SK-N-SH (cell line): ENCODE data around the gene IL7R. TPM values are rescaled to one million over a fixed set of nuclear protein-coding genes. Genes with fewer than 3 reads are reported as not detected.

Source experiments
- CTCF ChIA-PET: fragments of 300-600, 350-600 bp; formaldehyde crosslinking; extraction: SDS; loops from one replicate; lab custom pipeline; 2021; lab: Yijun Ruan, JAX
- POLR2A ChIA-PET: fragments of 350-600 bp; sonication (Branson Sonifier 250); formaldehyde crosslinking; extraction: SDS; loops from one replicate; lab custom pipeline; 2020; ENCODE audit warnings: antibody characterized with exemption, inconsistent platforms; lab: Yijun Ruan, JAX
- DNase-seq: peaks from one replicate; pipeline ENCODE4 v3.0.0; 2012
- H2AFZ ChIP-seq: fragments of 200-600 bp; sonication (generic); 2 replicates; pipeline ENCODE4 v1.8.1; 2016; ENCODE audit warnings: antibody characterized with exemption, mild to moderate bottlenecking, low read depth
- H3F3A ChIP-seq: fragments of 200-600 bp; sonication (generic); replicated peaks from 2 replicates; pipeline ENCODE3; 2016; ENCODE audit warnings: antibody characterized with exemption, mild to moderate bottlenecking; ENCODE audit not compliant: insufficient read depth
- H3K27ac ChIP-seq, 2 experiments: fragments of 200-500 bp in 1 of 2; fragments of 200-600 bp in 1 of 2; sonication (Bioruptor generic) in 1 of 2; sonication (generic), shearing (Covaris generic) in 1 of 2; 2 replicates each; pipeline versions ENCODE4 v1.5.1 to v1.6.1; 2014 to 2016; ENCODE audit warnings: low read depth in 2 of 2, inconsistent platforms in 1 of 2, low read length in 1 of 2, mild to moderate bottlenecking in 1 of 2, mixed read lengths in 1 of 2
- H3K27me3 ChIP-seq: fragments of 200-600 bp; sonication (generic), shearing (Covaris generic); 2 replicates; pipeline ENCODE4 v1.6.1; 2016; ENCODE audit warnings: mixed run types; ENCODE audit not compliant: insufficient read depth
- H3K36me3 ChIP-seq, 2 experiments: fragments of 200-500 bp in 1 of 2; fragments of 200-600 bp in 1 of 2; sonication (Bioruptor generic) in 1 of 2; sonication (generic) in 1 of 2; replicated peaks in 1 of 2; 2 replicates each; pipeline versions ENCODE3 to v1.5.1; 2014 to 2016; ENCODE audit warnings: low read length in 1 of 2, mild to moderate bottlenecking in 1 of 2; ENCODE audit not compliant: insufficient read depth in 2 of 2, control insufficient read depth in 1 of 2
- H3K4me1 ChIP-seq, 2 experiments: fragments of 200-500 bp in 1 of 2; fragments of 200-600 bp in 1 of 2; sonication (Bioruptor generic) in 1 of 2; sonication (generic), shearing (Covaris generic) in 1 of 2; 2 replicates each; pipeline versions ENCODE4 v1.5.1 to v1.6.1; 2014 to 2016; ENCODE audit warnings: low read depth in 1 of 2, low read length in 1 of 2, mixed run types in 1 of 2; ENCODE audit not compliant: insufficient read depth in 2 of 2, control insufficient read depth in 1 of 2
- H3K4me2 ChIP-seq: fragments of 200-600 bp; sonication (generic), shearing (Covaris generic); 2 replicates; pipeline ENCODE4 v1.6.1; 2017; ENCODE audit warnings: mixed run types
- H3K4me3 ChIP-seq, 2 experiments: fragments of 200-500 bp in 1 of 2; fragments of 200-600 bp in 1 of 2; sonication (Bioruptor generic) in 1 of 2; sonication (generic), shearing (Covaris generic) in 1 of 2; 2 replicates each; pipeline versions ENCODE4 v1.5.1 to v1.8.1; 2014 to 2016; ENCODE audit warnings: low read depth in 2 of 2, inconsistent platforms in 1 of 2, low read length in 1 of 2, mild to moderate bottlenecking in 1 of 2, mixed read lengths in 1 of 2, moderate library complexity in 1 of 2
- H3K79me2 ChIP-seq: fragments of 200-600 bp; sonication (generic); 2 replicates; pipeline ENCODE4 v1.8.1; 2017; ENCODE audit warnings: mild to moderate bottlenecking; ENCODE audit not compliant: insufficient read depth
- H3K9ac ChIP-seq: fragments of 200-600 bp; sonication (generic); 2 replicates; pipeline ENCODE4 v1.6.1; 2017; ENCODE audit warnings: mixed run types
- H3K9me2 ChIP-seq: fragments of 200-600 bp; sonication (generic); 2 replicates; pipeline ENCODE4 v1.6.1; 2017; ENCODE audit warnings: mixed run types
- H3K9me3 ChIP-seq: fragments of 200-600 bp; sonication (generic); 2 replicates; pipeline ENCODE4 v1.6.1; 2017; ENCODE audit warnings: mixed run types, mild to moderate bottlenecking, moderate library complexity
- H4K20me1 ChIP-seq: fragments of 200-600 bp; sonication (generic); 2 replicates; pipeline ENCODE4 v1.6.1; 2017; ENCODE audit warnings: mild to moderate bottlenecking, mixed run types; ENCODE audit not compliant: insufficient read depth
- ELF1 ChIP-seq: IDR thresholded peaks from 2 replicates; pipeline ENCODE4 v1.4.0; 2012
- EP300 ChIP-seq, 2 experiments: IDR thresholded peaks; 2 replicates each; pipeline versions ENCODE4 v1.4.0 to v1.6.1; 2012; ENCODE audit warnings: borderline replicate concordance in 1 of 2, low read depth in 1 of 2, low read length in 1 of 2
- FOXJ3 ChIP-seq: sonication (generic); formaldehyde crosslinking; IDR thresholded peaks from 2 replicates; pipeline ENCODE4 v1.5.1; 2020; ENCODE audit warnings: mild to moderate bottlenecking, missing genetic modification reagents
- GATA2 ChIP-seq: sonication (generic); formaldehyde crosslinking; IDR thresholded peaks from 2 replicates; pipeline ENCODE4 v1.5.0; 2020; ENCODE audit warnings: mild to moderate bottlenecking, missing genetic modification reagents
- MEF2A ChIP-seq: IDR thresholded peaks from 2 replicates; pipeline ENCODE4 v1.4.0; 2012; ENCODE audit warnings: low read depth, borderline replicate concordance
- RAD21 ChIP-seq: IDR thresholded peaks from 2 replicates; pipeline ENCODE4 v1.6.1; 2012; ENCODE audit warnings: mild to moderate bottlenecking, low read length
- SMC3 ChIP-seq: IDR thresholded peaks from 2 replicates; pipeline ENCODE4 v1.6.1; 2012; ENCODE audit warnings: low read depth, low read length, improper control_type of control experiment
- TAF1 ChIP-seq: IDR thresholded peaks from 2 replicates; pipeline ENCODE4 v1.6.1; 2012; ENCODE audit warnings: low read depth, mild to moderate bottlenecking, low read length, moderate library complexity, borderline replicate concordance
- WGBS: methylation state at CpG from one replicate; pipeline ENCODE4 v1.1.6; 2017; ENCODE audit warnings: low lambda C conversion rate; 5-methylcytosine and 5-hydroxymethylcytosine counted together
- polyA plus RNA-seq, 3 experiments: library from polyadenylated mRNA; depleted of rRNA; stranded (reverse); fragments of >200 nt; gene quantifications; 2 replicates each; pipeline ENCODE4 v1.2.3, GENCODE V29; 2012
- TF ChIP-seq, protein P1 (sequence below): IDR thresholded peaks from 2 replicates; pipeline ENCODE4 v1.4.0; 2012; ENCODE audit warnings: low read depth
- TF ChIP-seq, protein P2 (sequence below): fragments of 200-600 bp; sonication (generic); IDR thresholded peaks from 2 replicates; pipeline ENCODE4 v1.6.1; 2017; ENCODE audit warnings: antibody characterized with exemption, mild to moderate bottlenecking, moderate library complexity
- TF ChIP-seq, protein P3 (sequence below): IDR thresholded peaks from 2 replicates; pipeline ENCODE4 v1.4.0; 2012; ENCODE audit warnings: low read depth, borderline replicate concordance

Gene IL7R
- polyA plus RNA-seq, 1 of the 3 experiments (the other 2 are of a cell fraction): 3.0 TPM

DNA sequence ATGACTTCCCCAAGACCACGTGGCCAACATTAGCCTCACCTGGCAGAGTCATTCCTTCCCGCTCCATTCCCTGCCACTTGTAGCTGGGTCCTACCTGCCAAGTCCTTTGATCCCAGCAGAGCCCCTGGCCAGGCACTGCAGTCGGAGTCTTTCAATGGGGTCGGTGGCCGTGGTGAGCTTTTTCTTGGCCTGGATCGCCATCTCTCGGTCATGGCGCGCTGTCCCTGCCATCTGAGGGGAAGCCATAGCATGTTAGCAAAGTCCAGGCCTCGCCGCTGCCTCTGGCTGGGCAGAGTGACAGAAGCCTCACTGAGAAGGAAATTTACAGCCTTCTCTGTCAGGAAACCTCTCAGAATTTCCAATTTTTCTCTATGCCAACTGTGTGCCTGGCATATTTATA, 64.2 kb downstream of the IL7R start:
- TF ChIP-seq SMC3: 0 out of 2 replicates have a peak, but pooled peaks have one; percentile 19
- no peak for TF ChIP-seq ELF1
- TF ChIP-seq TAF1: no peak
- no peak for TF ChIP-seq MEF2A
- TF ChIP-seq, protein P1, sequence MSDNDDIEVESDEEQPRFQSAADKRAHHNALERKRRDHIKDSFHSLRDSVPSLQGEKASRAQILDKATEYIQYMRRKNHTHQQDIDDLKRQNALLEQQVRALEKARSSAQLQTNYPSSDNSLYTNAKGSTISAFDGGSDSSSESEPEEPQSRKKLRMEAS: no peak
- TF ChIP-seq GATA2: no peak
- TF ChIP-seq RAD21: peak; percentile 55
- TF ChIP-seq, protein P2, sequence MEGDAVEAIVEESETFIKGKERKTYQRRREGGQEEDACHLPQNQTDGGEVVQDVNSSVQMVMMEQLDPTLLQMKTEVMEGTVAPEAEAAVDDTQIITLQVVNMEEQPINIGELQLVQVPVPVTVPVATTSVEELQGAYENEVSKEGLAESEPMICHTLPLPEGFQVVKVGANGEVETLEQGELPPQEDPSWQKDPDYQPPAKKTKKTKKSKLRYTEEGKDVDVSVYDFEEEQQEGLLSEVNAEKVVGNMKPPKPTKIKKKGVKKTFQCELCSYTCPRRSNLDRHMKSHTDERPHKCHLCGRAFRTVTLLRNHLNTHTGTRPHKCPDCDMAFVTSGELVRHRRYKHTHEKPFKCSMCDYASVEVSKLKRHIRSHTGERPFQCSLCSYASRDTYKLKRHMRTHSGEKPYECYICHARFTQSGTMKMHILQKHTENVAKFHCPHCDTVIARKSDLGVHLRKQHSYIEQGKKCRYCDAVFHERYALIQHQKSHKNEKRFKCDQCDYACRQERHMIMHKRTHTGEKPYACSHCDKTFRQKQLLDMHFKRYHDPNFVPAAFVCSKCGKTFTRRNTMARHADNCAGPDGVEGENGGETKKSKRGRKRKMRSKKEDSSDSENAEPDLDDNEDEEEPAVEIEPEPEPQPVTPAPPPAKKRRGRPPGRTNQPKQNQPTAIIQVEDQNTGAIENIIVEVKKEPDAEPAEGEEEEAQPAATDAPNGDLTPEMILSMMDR: peak; percentile 50
- no peak for TF ChIP-seq FOXJ3 (CRISPR knock-in tag)
- TF ChIP-seq, protein P3, sequence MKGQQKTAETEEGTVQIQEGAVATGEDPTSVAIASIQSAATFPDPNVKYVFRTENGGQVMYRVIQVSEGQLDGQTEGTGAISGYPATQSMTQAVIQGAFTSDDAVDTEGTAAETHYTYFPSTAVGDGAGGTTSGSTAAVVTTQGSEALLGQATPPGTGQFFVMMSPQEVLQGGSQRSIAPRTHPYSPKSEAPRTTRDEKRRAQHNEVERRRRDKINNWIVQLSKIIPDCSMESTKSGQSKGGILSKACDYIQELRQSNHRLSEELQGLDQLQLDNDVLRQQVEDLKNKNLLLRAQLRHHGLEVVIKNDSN: no peak
- Histone ChIP-seq H3K4me3 (no peak overlapping the region), H3K79me2 (no peaks in the 10 kb centered on the region), H3K36me3 (no peaks in the 10 kb centered on the region), H3K27me3 (no peaks in the 10 kb centered on the region), H3K9me2 (no peaks in the 10 kb centered on the region), H4K20me1 (no peaks in the 10 kb centered on the region), H3K4me1 (peaks cover 0 to 3% of the 10 kb centered on the region in 2 experiments; a peak in 2 of 4 replicates), H3K4me2 (no peak overlapping the region), H3F3A (peaks cover 5% of the 10 kb centered on the region), H2AFZ (no peak overlapping the region), H3K9me3 (no peaks in the 10 kb centered on the region), H3K27ac (no peak overlapping the region), H3K9ac (no peak overlapping the region)
- ChIA-PET CTCF (interaction anchor here (1.1 to 3.3 kb wide), 3 partner anchors 9 to 144 kb away, joined by 4 to 19 read pairs (median 5); no protein-coding TSS in a partner anchor), POLR2A (no interaction called here)
- peak; percentile 33 for DNase-seq
- 41% methylated on average over 8 of the region's 11 CpGs for WGBS

DNA sequence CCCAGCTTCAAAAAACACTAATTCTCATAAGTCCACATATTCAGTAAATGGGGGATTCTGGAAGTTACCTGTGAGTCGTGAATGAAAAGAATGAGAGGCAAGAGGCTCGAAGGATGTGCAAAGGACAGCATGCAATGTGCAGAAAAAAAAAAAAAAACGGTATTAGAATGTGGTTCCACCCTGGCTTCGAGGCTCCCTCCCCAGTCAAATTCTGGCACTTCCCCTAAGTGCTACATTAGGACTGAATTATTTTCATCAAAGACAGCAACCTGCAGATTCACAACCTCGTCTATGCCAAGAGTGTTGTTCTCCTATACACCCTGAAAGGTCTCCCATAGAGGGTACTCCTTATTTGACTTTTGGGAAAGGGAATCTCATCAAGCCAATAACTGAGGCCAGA, 65.2 kb downstream of the IL7R start:
- CTCF ChIA-PET: interaction anchor here (3.3 kb wide), 1 partner anchor 145 kb away, joined by 19 read pairs; no protein-coding TSS in a partner anchor
- Histone ChIP-seq H4K20me1 (no peaks in the 10 kb centered on the region), H3K27ac (no peak overlapping the region), H2AFZ (no peak overlapping the region), H3K79me2 (no peaks in the 10 kb centered on the region), H3K4me3 (no peak overlapping the region), H3K27me3 (no peaks in the 10 kb centered on the region), H3F3A (peaks cover 5% of the 10 kb centered on the region)
- TF ChIP-seq EP300 (IDR thresholded peaks at IDR 0.05; ENCODE audit: borderline replicate concordance in 1 of 2, low read depth in 1 of 2, low read length in 1 of 2): no peak
- TF ChIP-seq, all 33 proteins: peak for 0
- Histone ChIP-seq H3K9ac (no peak overlapping the region), H3K9me2 (no peaks in the 10 kb centered on the region), H3K4me2 (no peak overlapping the region), H3K9me3 (no peaks in the 10 kb centered on the region), H3K36me3 (no peaks in the 10 kb centered on the region), H3K4me1 (peaks cover 0 to 5% of the 10 kb centered on the region in 2 experiments; a peak in 2 of 4 replicates)
- DNase-seq: no peak
- POLR2A ChIA-PET: no interaction called here
- 59% methylated on average over 5 of the region's 5 CpGs for WGBS
